CD4-positive, alpha-beta T cell treated with Interleukin-12 subunit alpha and Interleukin-12 subunit beta, for 1 hour (primary cell): ENCODE measurements around the gene SNTB2.

Source experiments
- DNase-seq: peaks from one replicate; pipeline ENCODE4 v3.0.0-alpha.2; 2020

SNTB2 gene

DNA sequence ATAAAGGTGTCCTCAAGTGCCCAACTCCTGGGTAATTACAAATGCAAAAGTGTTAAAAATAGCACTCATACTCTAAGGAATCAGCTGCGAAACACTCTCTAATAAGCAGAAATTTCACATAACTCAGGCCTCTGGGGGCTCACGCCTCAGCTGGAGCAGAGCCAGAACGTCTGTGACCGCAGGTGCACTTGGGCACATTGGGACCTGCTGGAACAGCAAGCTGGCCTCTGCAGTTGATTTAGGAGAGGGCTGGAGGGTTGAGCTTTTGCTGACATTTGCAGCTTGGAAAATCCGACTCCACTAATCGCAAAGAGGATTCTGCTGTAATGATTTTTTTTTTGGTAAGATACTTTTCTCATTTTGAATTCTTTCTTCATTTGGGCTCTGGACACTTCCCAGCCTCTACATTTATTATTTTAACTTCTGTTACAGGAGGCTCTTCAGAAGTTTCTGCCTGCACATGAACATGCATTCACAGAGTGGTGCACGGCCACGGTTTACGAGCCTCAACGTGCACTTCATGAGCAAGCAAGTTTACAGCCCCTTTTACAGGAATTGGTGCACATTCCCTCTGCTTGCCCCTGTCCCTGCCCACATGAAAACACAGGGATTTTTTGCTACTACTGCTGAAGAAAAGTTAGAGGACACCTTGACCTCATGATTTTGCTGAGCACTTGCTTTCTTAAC, 4.1 kb upstream of the SNTB2 start:
- DNase-seq = no peak

DNA sequence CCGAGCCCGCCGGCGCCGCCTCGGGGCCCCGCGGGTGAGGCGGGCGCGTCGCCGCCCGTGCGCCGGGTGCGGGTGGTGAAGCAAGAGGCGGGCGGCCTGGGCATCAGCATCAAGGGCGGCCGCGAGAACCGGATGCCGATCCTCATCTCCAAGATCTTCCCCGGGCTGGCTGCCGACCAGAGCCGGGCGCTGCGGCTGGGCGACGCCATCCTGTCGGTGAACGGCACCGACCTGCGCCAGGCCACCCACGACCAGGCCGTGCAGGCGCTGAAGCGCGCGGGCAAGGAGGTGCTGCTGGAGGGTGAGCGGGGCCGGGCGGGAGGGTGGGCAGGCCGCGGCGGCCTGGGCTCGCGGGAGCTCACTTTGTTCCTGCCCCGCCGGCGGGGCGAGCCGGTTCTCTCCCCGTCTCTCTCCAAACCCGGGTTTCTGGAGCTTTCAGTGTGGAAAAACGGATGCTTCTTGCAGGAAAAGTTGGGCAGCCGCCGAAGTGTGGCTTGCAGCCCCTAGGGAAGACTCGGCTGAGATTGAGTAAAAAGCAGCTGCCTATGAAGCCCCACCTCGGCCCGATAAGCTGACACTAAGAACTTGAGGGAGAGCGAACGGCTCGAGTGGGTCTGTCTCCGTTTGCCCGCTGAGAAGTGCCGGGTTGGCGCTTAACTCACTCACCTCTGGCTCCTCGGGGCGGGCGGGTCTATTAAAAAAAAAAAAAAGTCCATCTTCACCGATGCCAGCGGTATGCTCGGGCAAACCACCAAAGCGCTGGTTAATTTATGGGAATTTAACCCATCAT, 677 bp downstream of the SNTB2 start:
- peak; percentile 44 for DNase-seq

DNA sequence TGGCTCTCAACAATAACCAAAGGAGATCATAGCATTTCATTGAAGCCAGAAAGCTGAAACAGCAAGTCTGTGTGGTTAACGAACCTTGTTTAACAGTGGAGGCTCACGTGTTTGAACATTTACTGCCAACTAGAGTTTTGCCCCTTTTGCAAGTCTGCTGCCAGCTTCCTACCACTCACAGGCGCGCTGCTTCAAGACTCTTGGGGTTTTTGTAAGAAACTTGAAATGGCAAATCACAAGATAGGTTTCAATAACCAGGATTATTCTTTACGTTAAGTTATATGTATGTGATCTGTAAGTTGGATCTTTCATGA, 1.2 kb downstream of the SNTB2 start:
- DNase-seq = no peak

- no peak for DNase-seq
Measured at GRCh38 chr16:69188716-69189115, 1.8 kb downstream of the SNTB2 start.

DNA sequence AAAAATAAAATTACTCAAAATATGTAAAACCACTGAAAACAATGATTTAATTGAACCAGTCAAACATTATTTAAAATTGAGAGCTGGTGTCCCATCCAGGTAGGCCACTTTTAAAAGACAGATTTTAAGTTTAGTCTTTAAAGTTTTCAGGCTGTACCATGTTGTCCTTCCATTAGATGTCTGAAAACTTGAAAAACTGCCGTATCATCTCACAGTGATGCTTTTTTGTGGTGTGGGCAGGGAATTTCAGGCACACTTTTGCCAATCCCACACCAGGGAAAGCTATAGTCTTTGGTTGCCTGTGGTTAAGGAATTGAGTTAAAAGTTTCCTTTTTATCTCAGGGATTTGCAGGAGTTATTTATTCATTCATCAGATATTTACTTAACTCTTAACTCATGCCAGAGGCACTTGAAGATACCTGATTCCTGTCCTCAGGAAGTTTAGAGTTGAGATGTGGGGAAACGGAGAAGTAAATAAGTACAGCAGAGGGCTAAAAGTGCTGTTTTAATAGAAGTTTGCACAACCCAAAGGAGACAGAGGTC, 3.2 kb downstream of the SNTB2 start:
- DNase-seq = no peak

GRCh38 chr16:69190598-69190997, 3.6 kb downstream of the SNTB2 start:
- DNase-seq = no peak

DNA sequence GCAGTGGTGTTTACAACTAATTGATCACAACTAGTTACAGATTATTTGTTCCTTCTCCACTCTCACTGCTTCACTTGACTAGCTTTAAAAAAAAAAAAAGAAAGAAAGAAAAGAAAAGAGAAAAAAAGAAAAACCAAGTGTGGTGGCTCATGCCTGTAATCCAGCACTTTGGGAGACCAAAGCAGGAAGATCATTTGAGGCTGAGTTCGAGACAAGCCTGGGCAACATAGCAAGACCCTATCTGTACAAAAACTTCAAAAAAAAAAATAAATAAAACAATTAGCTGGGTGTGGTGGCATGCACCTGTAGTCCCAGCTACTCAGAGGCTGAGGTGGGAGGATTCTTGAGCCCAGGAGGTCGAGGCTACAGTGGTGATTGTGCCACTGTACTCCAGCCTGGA, 4.2 kb downstream of the SNTB2 start:
- DNase-seq = no peak

GRCh38 chr16:69193855-69194254, 6.9 kb downstream of the SNTB2 start:
- DNase-seq = no peak

DNA sequence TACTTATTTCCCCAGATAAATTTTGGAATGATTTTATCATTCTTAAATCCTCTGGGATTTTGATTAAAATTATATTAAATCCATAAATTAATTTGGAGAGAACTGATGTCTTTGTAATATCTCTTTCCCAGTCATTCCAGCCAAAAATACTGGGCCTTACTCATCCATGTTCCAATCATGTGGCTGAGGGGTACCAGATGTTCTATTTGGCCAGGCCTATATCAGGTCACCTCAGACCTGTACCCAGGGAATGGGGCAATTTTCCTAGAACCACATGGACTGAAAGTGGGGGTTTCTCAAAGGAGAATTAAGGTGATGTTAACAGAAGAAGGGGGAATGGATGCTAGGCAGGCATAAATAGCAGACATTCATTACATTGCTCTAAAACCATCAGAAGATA, 7.5 kb downstream of the SNTB2 start:
- no peak for DNase-seq

GRCh38 chr16:69195369-69196029, 8.5 kb downstream of the SNTB2 start:
- DNase-seq = no peak

GRCh38 chr16:69197573-69197972, 10.6 kb downstream of the SNTB2 start:
- DNase-seq = no peak

DNA sequence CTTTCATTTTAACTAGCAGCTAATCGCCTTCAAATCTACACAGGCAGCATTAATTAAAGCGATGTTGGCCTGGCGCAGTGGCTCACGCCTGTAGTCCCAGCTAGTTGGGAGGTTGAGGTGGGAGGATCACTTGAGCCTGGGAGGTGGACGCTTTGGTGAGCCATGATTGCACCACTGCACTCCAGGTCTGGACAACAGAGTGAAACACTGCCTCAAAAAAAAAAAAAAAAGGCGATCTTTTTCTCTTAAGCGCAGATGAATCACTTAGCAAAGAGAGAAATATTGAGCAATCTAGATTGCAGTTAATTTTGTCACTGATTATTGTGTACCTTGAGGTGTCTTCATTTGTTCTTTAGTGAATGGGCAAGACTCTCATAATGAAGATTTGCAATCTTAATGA, 12.4 kb downstream of the SNTB2 start:
- no peak for DNase-seq

DNA sequence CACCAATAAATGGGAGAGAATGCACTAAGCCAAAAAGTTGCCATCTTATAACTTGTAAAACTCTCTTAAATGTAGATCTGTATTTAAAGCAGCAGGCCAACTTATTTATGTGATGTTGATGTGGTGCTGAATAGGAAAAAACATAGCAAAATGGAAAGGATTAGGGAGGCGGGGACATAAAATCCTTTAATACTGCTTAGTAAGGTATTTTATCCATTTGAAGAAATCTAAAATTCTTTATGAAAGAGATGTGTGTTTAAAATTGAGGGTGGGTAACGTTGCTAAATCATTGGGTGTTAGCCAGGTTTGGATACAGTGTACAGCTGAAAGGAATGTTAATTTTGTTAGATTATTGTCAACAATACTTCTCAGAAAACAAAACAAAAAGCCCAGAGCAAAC, 14.3 kb downstream of the SNTB2 start:
- no peak for DNase-seq

DNA sequence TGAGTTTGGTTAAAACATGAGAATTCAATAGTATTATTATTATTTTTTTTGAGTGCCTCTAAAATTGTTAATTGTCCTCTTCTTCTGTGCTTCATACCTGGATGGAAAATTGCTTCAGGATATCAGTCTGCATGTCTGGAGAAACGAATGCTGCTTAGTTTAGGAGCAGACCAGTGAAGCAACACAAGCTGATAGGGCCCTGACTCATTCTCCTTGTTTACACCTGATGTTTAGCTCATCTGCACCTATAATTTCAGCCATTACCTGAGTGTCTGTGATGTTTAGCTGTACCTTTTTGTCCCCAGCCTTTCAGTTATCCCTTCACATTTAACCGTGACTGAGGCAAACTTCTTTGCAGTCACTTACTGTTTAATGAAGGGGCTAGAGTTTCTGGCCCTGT, 14.8 kb downstream of the SNTB2 start:
- DNase-seq = no peak

- DNase-seq = no peak
Measured at GRCh38 chr16:69204172-69204571, 17.2 kb downstream of the SNTB2 start.

- no peak for DNase-seq
Measured at GRCh38 chr16:69209735-69210134, 22.8 kb downstream of the SNTB2 start.

- DNase-seq = no peak
Measured at GRCh38 chr16:69217433-69217832, 30.5 kb downstream of the SNTB2 start.

- DNase-seq = no peak
Measured at GRCh38 chr16:69219279-69219678, 32.3 kb downstream of the SNTB2 start.

GRCh38 chr16:69223882-69224281, 36.9 kb downstream of the SNTB2 start:
- no peak for DNase-seq

DNA sequence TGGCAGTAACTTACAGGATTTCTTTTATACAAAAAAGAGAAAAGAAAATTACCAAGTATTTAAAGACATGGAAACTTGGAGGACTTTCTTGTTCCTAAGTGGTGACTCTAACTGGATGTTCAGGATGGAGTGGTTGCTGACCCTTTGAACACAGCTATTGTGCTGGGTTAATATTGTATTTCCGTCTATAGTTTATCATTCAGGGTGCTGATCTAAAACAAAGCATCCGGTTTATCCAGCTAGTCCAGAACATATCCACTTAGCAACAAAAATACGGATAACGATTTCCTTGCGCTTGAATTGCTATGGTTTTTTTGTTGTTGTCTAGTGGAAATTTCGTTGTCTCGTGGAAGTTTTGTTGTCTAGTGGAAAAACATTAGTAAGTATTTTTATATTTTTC, 38.2 kb downstream of the SNTB2 start:
- no peak for DNase-seq

DNA sequence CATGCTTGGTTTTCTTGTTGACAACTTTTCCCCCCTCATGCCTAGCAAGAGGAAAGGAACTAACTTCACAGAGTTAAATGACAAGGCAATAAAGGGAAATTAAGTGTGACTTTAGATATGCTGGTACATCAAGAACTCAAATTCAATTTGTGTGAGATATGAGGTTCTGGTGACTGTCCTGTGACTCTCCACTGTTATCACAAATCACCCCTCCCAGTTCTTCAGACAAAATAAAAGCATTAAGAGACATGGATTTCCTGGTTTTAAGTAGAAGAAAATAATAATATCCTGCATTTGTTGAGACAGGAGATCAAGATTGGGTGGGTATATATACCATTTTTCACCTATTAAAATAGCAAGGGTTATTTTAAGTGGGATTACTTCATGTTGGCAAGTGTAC, 46.2 kb downstream of the SNTB2 start:
- DNase-seq = no peak

DNA sequence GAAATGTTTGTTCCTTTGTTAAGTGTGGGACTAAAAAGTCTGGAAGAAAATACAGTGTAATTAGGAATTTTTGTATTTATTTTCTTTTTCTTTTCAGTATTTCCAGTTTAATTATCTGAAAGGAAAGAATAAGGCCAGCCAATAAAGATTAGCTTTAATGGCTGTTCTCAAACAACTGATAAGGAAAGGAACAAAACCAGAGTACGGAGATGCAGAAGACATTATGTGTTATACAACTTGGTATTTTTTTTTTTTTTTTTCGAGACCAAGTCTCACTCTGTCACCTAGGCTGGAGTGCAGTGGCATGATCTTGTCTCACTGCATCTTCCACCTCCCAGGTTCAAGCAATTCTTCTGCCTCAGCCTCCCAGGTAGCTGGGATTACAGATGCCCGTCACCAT, 47.5 kb downstream of the SNTB2 start:
- DNase-seq = no peak

DNA sequence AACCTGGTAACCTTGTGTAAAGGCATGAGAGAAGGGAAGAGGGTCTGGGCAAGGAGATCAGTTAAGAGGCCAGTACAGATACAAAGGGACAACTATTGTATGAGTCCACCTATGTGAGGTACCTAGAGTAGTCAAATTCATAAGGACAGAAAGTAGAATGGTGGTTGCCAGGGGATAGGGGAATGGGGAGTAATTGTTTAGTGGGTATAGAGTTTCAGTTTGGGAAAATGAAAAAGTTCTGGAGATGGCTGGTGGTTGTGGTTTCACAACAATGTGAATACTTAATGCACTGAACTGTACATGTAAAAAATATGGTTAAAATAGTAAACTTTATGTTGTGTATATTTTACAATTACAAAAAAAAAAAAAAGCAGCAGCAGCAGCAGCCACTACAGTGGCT, 49.4 kb downstream of the SNTB2 start:
- DNase-seq = no peak

DNA sequence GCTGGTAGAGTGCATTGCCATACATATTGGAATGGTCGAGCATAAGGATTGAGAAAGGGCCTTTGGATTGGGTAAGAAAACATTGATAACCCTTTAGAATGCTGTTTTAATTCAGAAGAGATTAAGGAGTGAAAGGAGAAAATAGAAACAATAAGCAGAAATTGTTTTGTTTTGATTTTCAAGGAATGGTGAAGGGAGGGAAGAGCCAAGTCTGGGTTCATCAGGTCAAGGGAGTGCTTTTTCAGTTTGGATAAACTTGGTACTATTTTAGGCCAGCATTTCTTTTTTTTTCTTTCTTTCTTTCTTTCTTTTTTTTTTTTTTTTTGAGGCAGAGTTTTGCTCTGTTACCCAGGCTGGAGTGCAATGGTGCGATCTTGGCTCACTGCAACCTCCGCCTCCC, 50.3 kb downstream of the SNTB2 start:
- DNase-seq = no peak
